ENCODE data around the gene SLC27A1. TPM values are rescaled to one million over a fixed set of nuclear protein-coding genes. Genes with fewer than 3 reads are reported as not detected.
"Not testable (repeated sequence)": the region's sequence is repeated elsewhere in the genome, so short reads cannot be mapped to it uniquely, and the experiment has no call there.

SLC27A1 gene
- polyA plus RNA-seq, 6 donors from 2014 or later, result 1.3 to 3.1 (median 2.3) TPM; not detected in 1

DNA sequence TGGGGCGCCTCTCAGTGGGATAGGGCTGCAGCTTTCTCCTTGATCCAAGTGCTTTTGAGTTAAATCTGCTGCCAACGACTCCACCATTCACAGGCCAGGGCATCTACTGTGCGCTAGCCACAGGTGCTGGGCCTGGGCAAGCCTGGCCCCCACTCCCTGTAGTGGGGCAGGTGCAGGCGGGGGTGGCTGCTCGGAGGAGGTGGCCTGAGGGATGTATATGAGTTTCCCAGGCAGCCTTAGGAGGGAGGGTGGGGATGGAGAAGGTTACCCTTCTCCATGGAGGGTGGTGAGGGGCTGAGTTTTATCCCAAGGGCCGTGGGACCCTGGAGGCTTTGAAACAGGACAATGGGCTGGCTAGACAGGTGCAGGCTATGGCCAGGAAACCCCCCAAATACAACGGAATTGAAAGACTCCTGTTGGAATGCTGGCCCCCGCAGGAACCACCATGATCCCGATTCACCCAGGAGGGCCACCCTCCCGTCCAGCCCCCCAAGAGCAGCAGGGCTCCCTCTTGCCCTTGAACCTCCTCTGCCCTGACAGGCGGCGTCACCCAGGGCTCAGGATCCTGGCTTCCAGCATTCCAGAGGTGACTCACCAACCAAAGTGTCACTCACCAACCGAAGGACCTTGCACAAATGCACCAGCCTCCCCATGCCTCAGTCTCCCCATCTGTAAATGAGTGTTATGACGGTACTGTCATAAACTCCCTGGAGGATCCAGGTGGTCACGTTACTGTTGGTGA lies 45.3 kb downstream of the SLC27A1 start:
- no peak for DNase-seq
- peaks cover 0 to 3% (median 0%) of the 10 kb centered on the region in 7 donors for H3K9me3 Mint-ChIP-seq
- H3K36me3 Mint-ChIP-seq, result peaks cover 0 to 9% of the 10 kb centered on the region in 2 donors
- H3K4me1 Mint-ChIP-seq, result peaks cover 29 to 46% (median 39%) of the 10 kb centered on the region in 3 donors
- no peaks in the 10 kb centered on the region for H3K27me3 Mint-ChIP-seq
- peak overlapping the region in 2 of 8 donors; percentile 61 to 75 for H3K4me3 Mint-ChIP-seq
- peak overlapping the region in 3 of 6 donors; percentile 33 to 65 (median 57) for H3K27ac Mint-ChIP-seq
- no peak for ATAC-seq (ENCODE audit: low read depth in 2 of 2)

GRCh38 chr19:17517898-17518297 lies 47.6 kb downstream of the SLC27A1 start:
- no peak overlapping the region for H3K4me3 Mint-ChIP-seq
- peaks cover 0 to 3% (median 0%) of the 10 kb centered on the region in 7 donors for H3K9me3 Mint-ChIP-seq
- DNase-seq (no peak), ATAC-seq (ENCODE audit: low read depth in 2 of 2) (no peak)
- H3K27me3 Mint-ChIP-seq, result no peaks in the 10 kb centered on the region
- peak overlapping the region in 1 of 6 donors; percentile 59 for H3K27ac Mint-ChIP-seq
- peaks cover 24 to 48% (median 33%) of the 10 kb centered on the region in 3 donors for H3K4me1 Mint-ChIP-seq
- H3K36me3 Mint-ChIP-seq, result peaks cover 0 to 9% of the 10 kb centered on the region in 2 donors

DNA sequence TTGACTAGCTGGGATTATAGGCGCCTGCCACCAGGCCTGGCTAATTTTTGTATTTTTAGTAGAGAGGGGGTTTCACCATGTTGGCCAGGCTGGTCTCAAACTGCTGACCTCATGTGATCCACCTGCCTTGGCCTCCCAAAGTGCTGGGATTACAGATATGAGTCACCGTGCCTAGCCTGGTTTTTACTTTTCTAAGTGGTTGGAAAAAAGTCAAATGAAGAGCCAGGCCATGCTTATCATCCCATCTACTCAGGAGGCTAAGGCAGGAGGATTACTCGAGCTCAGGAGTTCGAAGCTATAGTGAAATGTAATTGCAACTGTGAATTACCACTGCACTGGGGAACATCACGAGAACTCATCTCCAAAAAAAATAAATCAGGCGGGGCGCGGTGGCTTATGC lies 48.3 kb downstream of the SLC27A1 start:
- not testable (repeated sequence) for DNase-seq

GRCh38 chr19:17519967-17520366 lies 49.6 kb downstream of the SLC27A1 start:
- peaks cover 0 to 3% (median 0%) of the 10 kb centered on the region in 7 donors for H3K9me3 Mint-ChIP-seq
- H3K36me3 Mint-ChIP-seq, result peaks cover 0 to 9% of the 10 kb centered on the region in 2 donors
- DNase-seq (no peak), ATAC-seq (ENCODE audit: low read depth in 2 of 2) (no peak)
- no peaks in the 10 kb centered on the region for H3K27me3 Mint-ChIP-seq
- H3K27ac Mint-ChIP-seq, result peak overlapping the region in 3 of 6 donors; percentile 7 to 70 (median 37)
- peak overlapping the region in 3 of 8 donors; percentile 19 to 80 (median 31) for H3K4me3 Mint-ChIP-seq
- H3K4me1 Mint-ChIP-seq, result peaks cover 32 to 53% (median 41%) of the 10 kb centered on the region in 3 donors

More for the DNA sequence above, 48.3 kb downstream of the SLC27A1 start:
- H3K27me3 Mint-ChIP-seq; ATAC-seq (ENCODE audit: low read depth in 2 of 2); H3K9me3 Mint-ChIP-seq; H3K36me3 Mint-ChIP-seq; H3K4me3 Mint-ChIP-seq: not testable (repeated sequence)
- peaks cover 28 to 48% (median 37%) of the 10 kb centered on the region in 3 donors for H3K4me1 Mint-ChIP-seq
- peak overlapping the region in 1 of 6 donors; percentile 54 for H3K27ac Mint-ChIP-seq

DNA sequence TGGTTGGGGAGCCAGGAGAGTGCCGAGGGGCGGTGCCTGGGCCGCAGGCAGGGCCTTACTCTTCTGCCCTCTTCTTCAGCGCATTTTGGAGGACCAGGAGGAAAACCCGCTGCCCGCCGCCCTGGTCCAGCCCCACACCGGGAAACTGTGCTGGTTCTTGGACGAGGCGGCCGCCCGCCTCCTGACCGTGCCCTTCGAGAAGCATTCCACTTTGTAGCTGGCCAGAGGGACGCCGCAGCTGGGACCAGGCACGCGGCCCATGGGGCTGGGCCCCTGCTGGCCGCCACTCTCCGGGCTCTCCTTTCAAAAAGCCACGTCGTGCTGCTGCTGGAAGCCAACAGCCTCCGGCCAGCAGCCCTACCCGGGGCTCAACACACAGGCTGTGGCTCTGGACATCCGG lies 50.5 kb downstream of the SLC27A1 start:
- ATAC-seq (ENCODE audit: low read depth in 2 of 2) (no peak), DNase-seq (no peak)
- Mint-ChIP-seq H3K27me3 (no peaks in the 10 kb centered on the region), H3K36me3 (peaks cover 0 to 9% of the 10 kb centered on the region in 2 donors), H3K9me3 (peaks cover 0 to 3% (median 0%) of the 10 kb centered on the region in 7 donors), H3K4me3 (peak overlapping the region in 2 of 8 donors; percentile 15 to 47), H3K4me1 (peaks cover 38 to 60% (median 48%) of the 10 kb centered on the region in 3 donors), H3K27ac (peak overlapping the region in 1 of 6 donors; percentile 54)

GRCh38 chr19:17522988-17523872 lies 52.9 kb downstream of the SLC27A1 start:
- peak overlapping the region; percentile 93 to 99 (median 98) for H3K27ac Mint-ChIP-seq
- ATAC-seq (ENCODE audit: low read depth in 2 of 2), result peak; percentile 77 to 78
- no peaks in the 10 kb centered on the region for H3K27me3 Mint-ChIP-seq
- H3K4me3 Mint-ChIP-seq, result peak overlapping the region; percentile 74 to 96 (median 92)
- peak; percentile 93 for DNase-seq
- H3K9me3 Mint-ChIP-seq, result peaks cover 0 to 3% (median 0%) of the 10 kb centered on the region in 7 donors
- H3K36me3 Mint-ChIP-seq, result no peaks in the 10 kb centered on the region
- peaks cover 40 to 68% (median 56%) of the 10 kb centered on the region in 3 donors for H3K4me1 Mint-ChIP-seq

GRCh38 chr19:17524651-17525050 lies 54.3 kb downstream of the SLC27A1 start:
- Mint-ChIP-seq H3K4me3 (peak overlapping the region; percentile 86 to 97 (median 94)), H3K36me3 (peaks cover 9 to 11% of the 10 kb centered on the region in 2 donors), H3K27me3 (no peaks in the 10 kb centered on the region), H3K4me1 (peaks cover 53 to 81% (median 70%) of the 10 kb centered on the region in 3 donors), H3K9me3 (peaks cover 0 to 4% (median 3%) of the 10 kb centered on the region in 7 donors), H3K27ac (peak overlapping the region; percentile 77 to 97 (median 90))
- ATAC-seq (ENCODE audit: low read depth in 2 of 2) (no peak), DNase-seq (no peak)

DNA sequence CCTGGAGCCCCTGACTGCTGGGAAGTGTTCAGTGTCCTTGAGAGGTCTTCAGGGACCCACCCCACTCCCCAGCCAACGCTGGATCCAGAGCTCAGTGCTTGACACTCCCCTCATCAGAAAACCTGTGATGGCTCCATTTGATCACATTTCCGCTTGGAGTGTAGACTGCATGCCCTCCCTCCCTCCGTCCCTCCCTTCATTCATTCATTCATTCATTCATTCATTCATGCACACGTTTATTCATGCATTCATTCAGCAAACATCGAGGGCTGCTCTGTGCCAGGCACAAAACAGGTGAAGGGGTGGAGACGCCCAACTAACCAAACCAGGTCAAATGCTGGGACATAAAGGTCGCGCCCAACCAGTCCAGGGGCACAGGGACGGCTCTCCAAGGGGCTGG lies 54.8 kb downstream of the SLC27A1 start:
- H3K9me3 Mint-ChIP-seq, result peaks cover 0 to 4% (median 3%) of the 10 kb centered on the region in 7 donors
- H3K36me3 Mint-ChIP-seq, result peaks cover 9 to 13% of the 10 kb centered on the region in 2 donors
- H3K27ac Mint-ChIP-seq, result peak overlapping the region in 5 of 6 donors; percentile 79 to 97 (median 92)
- H3K4me1 Mint-ChIP-seq, result peaks cover 58 to 83% (median 75%) of the 10 kb centered on the region in 3 donors
- DNase-seq, result no peak
- H3K27me3 Mint-ChIP-seq, result no peaks in the 10 kb centered on the region
- ATAC-seq (ENCODE audit: low read depth in 2 of 2), result no peak
- H3K4me3 Mint-ChIP-seq, result peak overlapping the region; percentile 93 to 98 (median 96)

DNA sequence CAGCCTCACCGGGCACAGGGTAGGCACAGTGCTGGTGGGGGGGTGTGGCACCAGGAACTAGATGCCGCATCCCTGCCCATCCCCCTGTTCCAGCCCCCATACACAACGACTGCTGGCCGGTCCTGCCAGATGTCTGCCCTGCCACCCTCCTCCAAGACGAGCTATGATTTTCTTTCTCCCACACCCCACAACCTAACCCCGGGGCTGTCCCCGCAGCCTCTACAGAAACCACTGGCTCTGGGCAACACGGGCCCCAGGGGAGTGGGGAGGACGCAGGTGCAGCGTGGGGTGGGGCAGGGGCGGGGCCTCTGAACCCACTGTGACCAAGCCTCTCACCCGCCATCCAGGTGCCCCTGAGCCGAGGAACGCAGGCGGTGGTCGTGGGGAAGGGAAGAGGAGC lies 56.6 kb downstream of the SLC27A1 start:
- H3K27me3 Mint-ChIP-seq, result no peaks in the 10 kb centered on the region

DNA sequence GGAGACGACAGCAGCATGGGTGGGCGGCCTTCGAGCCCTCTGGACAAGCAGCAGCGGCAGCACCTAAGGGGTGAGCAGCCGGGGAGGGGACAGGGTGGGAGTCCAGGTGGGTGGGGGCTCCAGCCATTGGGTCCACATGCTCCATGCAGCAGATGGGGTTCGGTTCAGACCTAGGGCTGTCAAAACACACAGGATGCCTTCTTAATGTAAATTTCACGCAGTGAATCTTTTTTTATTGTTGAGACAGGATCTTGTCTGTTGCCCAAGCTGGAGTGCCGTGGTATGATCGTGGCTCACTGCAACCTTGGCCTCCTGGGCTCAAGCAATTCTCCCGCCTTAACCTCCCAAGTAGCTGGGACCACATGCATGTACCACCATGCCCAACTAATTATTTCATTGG lies 57.0 kb downstream of the SLC27A1 start:
- H3K4me1 Mint-ChIP-seq, result peaks cover 61 to 81% (median 79%) of the 10 kb centered on the region in 3 donors
- H3K27ac Mint-ChIP-seq, result peak overlapping the region; percentile 92 to 98 (median 97)
- peak overlapping the region; percentile 93 to 98 (median 96) for H3K4me3 Mint-ChIP-seq
- H3K27me3 Mint-ChIP-seq, result no peaks in the 10 kb centered on the region
- H3K36me3 Mint-ChIP-seq, result peaks cover 9 to 13% of the 10 kb centered on the region in 2 donors
- ATAC-seq (ENCODE audit: low read depth in 2 of 2) (peak; percentile 6 to 9), DNase-seq (no peak)
- peaks cover 0 to 4% (median 3%) of the 10 kb centered on the region in 7 donors for H3K9me3 Mint-ChIP-seq

More for the DNA sequence above, 56.6 kb downstream of the SLC27A1 start:
- H3K4me1 Mint-ChIP-seq, result peaks cover 63 to 83% (median 81%) of the 10 kb centered on the region in 3 donors
- ATAC-seq (ENCODE audit: low read depth in 2 of 2) (peak; percentile 72), DNase-seq (peak; percentile 86)
- H3K36me3 Mint-ChIP-seq, result peaks cover 9 to 13% of the 10 kb centered on the region in 2 donors
- peak overlapping the region; percentile 92 to 98 (median 97) for H3K27ac Mint-ChIP-seq
- peaks cover 0 to 4% (median 3%) of the 10 kb centered on the region in 7 donors for H3K9me3 Mint-ChIP-seq
- peak overlapping the region; percentile 93 to 98 (median 96) for H3K4me3 Mint-ChIP-seq

DNA sequence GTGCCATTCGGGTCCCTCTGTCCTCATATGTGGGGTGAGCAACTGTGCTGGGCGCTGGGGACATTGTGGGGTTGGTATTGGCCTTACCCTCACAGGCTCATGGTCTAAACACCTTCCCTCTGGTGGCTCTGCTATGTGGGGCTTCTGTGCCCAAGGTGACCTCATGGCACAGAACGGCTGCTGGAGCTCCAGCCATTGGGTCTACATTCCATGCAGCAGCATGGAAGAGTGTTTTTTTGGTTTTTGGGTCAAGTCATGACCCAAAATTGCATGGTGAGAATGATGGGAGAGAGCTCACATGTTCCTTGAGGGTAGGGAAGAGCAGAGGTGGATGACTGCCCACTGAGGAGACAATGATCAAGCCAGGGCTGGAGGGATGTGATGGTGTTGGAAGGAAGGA lies 58.3 kb downstream of the SLC27A1 start:
- Mint-ChIP-seq H3K9me3 (peaks cover 0 to 4% (median 3%) of the 10 kb centered on the region in 7 donors), H3K27ac (peak overlapping the region; percentile 83 to 97 (median 88)), H3K4me3 (peak overlapping the region; percentile 93 to 98 (median 96)), H3K27me3 (no peaks in the 10 kb centered on the region), H3K4me1 (peaks cover 49 to 77% (median 76%) of the 10 kb centered on the region in 3 donors), H3K36me3 (peaks cover 9 to 13% of the 10 kb centered on the region in 2 donors)
- ATAC-seq (ENCODE audit: low read depth in 2 of 2) (no peak), DNase-seq (no peak)

DNA sequence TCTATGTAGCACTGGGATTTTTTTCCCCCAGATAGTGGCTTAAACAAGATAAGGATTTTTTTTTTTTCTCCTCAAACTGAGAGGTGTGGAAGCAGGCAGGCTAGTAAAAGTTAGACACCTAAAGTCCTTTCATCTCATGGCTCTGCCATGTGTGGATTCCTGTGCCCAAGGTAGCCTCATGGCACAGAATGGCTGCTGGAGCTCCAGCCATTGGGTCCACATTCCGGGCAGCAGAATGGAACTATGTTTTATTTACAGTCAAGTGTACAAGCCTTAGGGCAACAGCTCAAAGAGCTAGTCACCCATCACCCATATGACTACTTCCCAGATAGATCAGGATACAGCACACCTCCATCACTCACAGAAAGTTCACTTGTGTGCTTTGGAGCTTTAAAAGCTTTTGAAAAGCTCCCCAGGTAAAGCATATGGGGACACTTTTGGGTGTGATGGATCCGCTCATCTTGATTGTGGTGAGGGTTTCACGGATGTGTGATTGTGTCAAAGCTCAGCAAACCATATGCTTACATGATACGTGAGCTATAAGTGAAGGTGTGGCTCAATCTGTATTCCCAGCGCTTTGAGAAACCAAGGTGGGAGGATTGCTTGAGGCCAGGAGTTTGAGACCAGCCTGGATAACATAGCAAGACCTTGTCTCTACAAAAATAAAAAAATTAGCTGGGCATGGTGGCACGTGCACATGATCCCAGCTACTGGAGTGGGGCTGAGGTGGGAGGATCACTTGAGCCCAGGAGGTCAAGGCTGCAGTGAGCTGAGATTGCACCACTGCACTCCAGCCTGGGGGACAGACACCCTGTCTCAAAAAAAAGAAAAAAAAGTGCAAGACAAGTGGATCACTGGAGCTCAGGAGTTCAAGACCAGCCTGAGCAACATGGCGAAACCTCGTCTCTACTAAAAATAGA lies 59.2 kb downstream of the SLC27A1 start:
- Mint-ChIP-seq H3K4me3 (peak overlapping the region; percentile 93 to 98 (median 96)), H3K27ac (peak overlapping the region; percentile 83 to 97 (median 90))

More for the DNA sequence above, 59.2 kb downstream of the SLC27A1 start:
- DNase-seq (no peak), ATAC-seq (ENCODE audit: low read depth in 2 of 2) (no peak)
- H3K36me3 Mint-ChIP-seq, result peaks cover 9 to 13% of the 10 kb centered on the region in 2 donors
- H3K27me3 Mint-ChIP-seq, result no peaks in the 10 kb centered on the region
- H3K4me1 Mint-ChIP-seq, result peaks cover 45 to 73% (median 72%) of the 10 kb centered on the region in 3 donors
- peaks cover 0 to 4% (median 3%) of the 10 kb centered on the region in 7 donors for H3K9me3 Mint-ChIP-seq
